GM18951 (cell line): Measurements from ENCODE around the gene LRRC4C.

Source experiments
- POLR2A ChIP-seq: IDR thresholded peaks from 4 replicates; pipeline ENCODE4 v1.6.1; 2011; ENCODE audit warnings: mild to moderate bottlenecking; ENCODE audit not compliant: insufficient read length, insufficient read depth; ENCODE audit errors: extremely low read depth
- in situ Hi-C: fragments of 300-500 bp; cut with MboI; formaldehyde crosslinking; loops from one replicate; pipeline ENCODE4 v1.12.0; 2022; ENCODE audit warnings: low sequenced_read_pairs, mixed read lengths, inconsistent platforms; ENCODE audit not compliant: unreplicated experiment

LRRC4C gene

DNA sequence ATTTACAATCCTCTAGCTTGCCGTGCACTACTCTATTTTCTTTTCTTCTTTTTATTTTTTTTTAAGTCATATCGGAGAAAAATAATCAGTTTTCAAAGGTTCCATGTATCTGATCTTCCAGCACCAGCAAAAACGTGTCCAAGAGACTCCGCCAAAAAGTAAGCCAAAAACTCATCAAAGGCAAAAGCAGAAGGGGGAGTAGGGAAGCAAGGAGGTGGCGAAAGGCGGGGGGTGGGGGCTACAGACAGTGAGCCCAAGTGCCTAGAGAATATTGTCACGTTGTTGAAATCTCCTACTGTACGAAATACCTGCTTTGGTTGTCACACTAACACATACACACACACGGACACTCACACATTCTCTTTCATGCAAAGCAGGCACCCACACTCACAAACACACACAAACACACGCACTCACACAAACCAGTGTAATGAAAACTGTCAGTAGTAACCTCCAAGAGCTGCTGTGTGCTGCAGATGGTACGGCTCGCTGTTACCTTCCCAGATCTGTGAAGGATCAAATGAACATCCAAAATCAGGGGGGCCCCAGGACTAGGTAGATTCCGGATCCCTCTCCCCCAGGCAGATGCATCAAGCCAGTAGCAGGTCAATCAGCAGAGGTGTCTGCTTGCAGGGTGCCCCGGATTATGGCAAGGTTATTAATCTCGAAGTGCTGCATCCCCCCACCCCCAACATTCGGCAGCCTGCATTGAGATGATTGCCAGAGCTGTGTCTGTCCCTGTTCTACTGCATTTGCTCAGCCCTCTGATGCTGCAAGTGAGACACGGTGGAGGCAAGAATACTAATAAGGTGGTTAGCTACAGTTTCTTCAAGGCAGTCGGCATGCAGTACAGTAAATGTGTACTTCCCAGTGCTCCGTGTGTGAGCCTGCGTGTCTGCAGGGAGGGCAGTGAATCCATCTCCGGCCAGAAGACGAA lies at the start of gene LRRC4C:
TSS of gene LRRC4C (minus strand) at position 188 of the 937 bp plus-strand sequence.
- in situ Hi-C loops: loop anchor here (25.0 kb wide), 2 partner anchors 1078 to 1828 kb away; no protein-coding TSS in a partner anchor
- no peak for TF ChIP-seq POLR2A

DNA sequence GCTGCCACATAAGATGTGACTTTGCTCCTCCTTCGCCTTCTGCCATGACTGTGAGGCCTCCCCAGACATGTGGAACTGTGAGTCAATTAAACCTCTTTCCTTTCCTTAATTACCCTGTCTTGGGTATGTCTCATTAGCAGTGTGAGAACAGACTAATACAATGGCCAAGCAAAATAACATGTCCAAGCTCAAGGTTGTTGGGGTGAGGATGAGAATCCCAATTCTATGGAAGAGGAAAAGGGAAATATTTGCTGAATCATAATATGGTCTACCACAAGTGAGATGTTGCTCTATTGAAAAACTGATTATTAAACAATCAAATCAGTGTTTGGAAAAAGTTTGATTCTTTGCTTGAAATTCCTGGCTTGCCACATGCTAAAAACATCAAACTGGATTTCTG lies 48.7 kb upstream of the LRRC4C start:
- in situ Hi-C loops: no loop called here
- no peak for TF ChIP-seq POLR2A

DNA sequence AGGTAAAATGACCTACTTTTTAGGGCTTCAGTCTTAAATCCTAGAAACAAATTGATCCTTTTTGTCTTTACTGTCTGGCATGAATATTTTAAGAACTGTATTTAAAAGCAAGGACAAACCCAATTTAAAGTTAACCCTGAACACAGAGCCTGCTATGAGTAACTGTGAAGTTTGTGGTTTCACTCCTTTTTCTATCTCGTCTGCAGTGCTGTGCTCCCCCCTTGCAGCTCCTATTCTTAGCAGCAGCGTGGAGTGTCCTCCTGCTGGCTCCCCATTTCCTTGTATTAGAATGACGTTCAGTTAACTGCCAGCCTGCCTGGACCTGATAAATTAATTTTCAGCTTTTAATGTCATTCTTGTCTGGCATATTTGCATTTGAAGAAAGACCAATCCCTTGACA lies 40.0 kb upstream of the LRRC4C start:
- in situ Hi-C loops: no loop called here

DNA sequence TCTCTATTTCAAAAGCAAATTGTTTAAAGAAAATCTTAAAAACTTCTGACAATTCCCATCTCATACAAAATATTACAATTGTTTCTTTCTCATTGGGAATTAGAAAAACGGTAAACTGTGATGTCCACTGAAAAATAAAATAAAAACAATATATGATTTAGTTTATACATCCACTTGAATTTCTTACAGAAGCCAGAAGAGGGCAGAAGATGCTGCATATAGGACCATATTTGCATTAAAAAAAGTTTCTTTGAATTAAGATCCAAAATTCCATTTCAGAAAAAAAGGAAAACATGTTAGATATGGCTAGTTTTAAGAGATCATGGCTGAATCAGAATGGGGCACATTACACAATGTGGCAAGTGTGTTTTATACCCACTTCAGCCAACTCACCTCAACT lies 39.3 kb upstream of the LRRC4C start:
- in situ Hi-C loops: no loop called here
- TF ChIP-seq POLR2A: no peak

More for the DNA sequence above, 40.0 kb upstream of the LRRC4C start:
- TF ChIP-seq POLR2A: no peak

DNA sequence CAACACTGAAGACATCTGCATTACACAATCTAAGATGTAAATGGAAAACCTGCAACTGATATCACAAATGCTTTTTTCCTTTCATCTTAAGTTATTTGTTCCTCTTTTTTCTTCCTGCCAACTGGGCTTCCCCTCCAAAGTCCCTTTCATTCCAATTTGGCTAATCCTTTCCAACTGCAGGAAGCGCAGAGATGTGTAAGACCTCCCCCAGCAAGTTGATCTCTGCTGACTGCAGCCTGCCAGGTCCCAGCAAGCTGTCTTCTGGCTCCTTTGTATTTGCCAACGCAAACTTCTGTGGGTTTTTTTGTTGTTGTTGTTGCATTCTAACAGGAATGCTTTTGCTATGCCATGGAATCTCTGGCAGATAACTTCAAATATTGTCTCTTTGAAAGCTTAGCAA lies 38.5 kb upstream of the LRRC4C start:
- TF ChIP-seq POLR2A: no peak
- in situ Hi-C loops: no loop called here

DNA sequence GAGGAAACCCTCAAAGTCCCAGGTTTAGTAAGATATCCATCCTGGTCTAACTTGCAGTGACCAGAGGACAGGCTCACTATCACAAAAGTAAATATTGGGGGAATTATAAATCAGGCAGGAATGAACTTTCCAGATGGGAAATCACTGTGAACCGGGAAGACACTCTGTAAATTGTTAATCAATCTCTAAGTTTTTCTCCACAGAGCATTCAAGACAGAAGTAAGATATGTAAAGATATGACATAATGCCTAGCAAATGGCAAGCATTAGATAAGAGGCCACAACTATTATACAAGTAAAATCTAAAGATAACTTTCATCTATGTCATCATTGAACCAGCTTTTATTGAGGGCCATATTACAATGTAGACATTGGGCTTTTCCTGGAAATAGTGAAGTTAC lies 35.3 kb upstream of the LRRC4C start:
- TF ChIP-seq POLR2A: no peak
- in situ Hi-C loops: no loop called here

DNA sequence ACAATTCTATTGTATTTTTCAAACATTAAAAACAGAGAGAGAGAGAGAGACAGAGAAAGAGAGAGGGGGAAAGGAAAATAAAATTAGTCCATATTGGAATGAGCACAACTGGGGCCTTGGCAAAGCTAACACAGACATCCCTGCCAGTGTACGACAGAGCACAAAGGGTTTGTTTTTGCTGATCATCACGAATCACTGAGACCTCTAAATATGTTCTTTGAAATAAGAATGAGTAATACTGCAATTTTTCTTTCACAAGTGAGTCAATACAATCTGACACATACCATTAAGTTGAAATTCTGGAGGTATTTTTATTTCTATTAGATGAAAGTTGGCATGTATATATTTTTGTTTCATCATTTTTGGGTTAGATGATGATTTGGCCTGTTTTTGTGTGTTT lies 27.0 kb upstream of the LRRC4C start:
- no peak for TF ChIP-seq POLR2A
- in situ Hi-C loops: no loop called here

DNA sequence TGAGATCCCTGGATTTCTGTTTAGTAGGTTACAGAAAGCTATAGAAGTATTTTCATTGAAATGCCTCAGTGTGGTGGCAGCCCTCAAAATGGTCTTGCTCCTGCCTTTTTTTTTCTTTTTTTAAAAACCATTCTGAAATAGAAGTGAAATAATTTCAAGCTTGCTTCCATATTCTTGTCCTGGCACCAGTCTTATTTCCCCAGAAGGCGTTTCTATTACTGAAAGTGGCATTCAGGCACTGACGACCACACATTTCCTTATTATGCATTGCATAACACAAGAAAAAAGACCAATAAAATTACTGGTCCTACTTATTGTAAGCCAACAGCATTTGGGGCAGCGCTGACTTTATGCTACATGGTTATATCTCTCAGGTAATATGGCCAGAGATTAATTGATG lies 24.5 kb upstream of the LRRC4C start:
- in situ Hi-C loops: no loop called here
- no peak for TF ChIP-seq POLR2A

DNA sequence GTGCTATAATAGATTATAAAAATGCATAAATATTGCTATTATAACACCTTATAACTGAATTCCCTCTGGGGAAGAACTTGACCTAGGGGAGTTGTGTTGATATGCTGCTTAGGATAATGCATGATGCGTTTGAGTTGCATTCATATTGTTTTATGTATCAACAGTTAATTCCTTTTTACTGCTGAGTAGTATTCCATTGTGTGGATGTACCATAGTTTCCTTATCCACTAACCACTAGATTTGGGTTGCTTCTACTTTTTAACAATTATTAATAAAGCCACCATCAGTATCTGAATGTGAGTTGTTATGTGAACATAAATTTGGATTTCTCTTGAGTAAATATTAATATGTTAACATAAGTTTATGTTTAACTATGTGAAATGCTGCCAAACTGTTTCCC lies 19.7 kb upstream of the LRRC4C start:
- TF ChIP-seq POLR2A: no peak
- in situ Hi-C loops: no loop called here

DNA sequence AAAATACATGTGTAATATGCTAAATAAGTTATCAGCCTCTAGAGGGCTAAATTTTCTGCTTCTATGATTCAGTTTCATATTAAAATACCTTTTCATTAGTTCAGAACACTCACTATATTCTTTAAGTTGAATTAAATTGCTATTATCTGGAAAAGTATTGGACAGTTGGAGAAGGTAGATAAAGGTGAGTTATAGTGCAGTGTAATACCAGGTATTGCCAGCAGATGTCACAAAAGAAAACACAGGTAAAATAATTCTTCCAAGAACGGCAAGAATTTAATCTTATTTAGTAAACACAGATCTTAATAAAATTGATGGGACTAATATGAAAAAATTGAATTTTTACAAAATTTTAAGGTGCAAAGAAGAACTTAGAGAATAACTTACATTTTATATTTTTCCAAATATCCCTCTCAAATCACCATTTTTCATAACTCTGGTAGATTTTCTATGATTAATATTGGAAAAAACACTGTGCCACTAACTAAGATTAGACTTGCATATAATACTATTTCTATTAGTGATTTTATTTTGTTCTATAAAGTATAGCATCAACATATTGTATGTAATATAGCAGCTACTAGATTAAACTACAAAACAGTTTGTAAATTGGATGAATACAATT lies 1.7 kb upstream of the LRRC4C start:
- in situ Hi-C loops: loop anchor here (25.0 kb wide), 2 partner anchors 1076 to 1826 kb away; no protein-coding TSS in a partner anchor
- TF ChIP-seq POLR2A: no peak

DNA sequence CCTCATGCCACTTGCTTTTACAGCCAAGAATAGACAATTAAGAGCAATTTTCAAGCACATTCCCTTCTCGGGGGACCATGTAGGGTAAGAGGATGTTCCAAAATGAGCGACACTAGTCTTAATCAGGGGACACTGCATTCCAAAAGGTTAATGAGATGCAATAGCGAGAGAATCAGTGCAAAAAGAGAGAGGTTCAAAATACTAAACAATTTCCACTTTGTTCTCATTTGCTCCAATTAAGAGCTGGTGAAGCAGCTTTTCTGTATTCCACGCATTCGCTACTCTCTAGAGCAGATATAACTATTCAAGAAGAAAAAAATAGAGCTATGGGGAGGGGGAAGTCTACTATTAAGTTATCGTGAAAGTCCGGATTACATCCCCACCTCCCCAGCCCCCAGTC lies 811 bp downstream of the LRRC4C start:
- no peak for TF ChIP-seq POLR2A
- in situ Hi-C loops: loop anchor here (25.0 kb wide), 2 partner anchors 1079 to 1829 kb away; no protein-coding TSS in a partner anchor

DNA sequence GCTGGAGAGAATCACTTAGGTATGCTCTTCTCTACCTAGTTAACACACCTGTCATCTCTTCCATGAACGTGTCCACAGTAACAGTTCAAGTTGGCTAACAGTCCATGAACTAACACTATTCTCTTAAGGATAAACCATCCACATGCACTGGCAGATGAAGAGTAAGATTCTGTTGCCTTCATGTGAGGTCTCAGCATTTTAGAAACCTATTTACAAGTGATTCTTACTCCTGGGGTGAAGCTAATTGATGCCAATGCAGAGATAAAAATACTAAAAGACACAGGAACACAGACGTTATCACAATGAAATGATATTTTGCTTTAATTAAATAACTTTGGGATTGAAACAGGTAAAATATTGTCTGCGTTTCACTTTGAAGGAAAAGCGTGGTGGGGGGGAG lies 1.3 kb downstream of the LRRC4C start:
- in situ Hi-C loops: loop anchor here (25.0 kb wide), 2 partner anchors 1079 to 1829 kb away; no protein-coding TSS in a partner anchor
- TF ChIP-seq POLR2A: no peak

DNA sequence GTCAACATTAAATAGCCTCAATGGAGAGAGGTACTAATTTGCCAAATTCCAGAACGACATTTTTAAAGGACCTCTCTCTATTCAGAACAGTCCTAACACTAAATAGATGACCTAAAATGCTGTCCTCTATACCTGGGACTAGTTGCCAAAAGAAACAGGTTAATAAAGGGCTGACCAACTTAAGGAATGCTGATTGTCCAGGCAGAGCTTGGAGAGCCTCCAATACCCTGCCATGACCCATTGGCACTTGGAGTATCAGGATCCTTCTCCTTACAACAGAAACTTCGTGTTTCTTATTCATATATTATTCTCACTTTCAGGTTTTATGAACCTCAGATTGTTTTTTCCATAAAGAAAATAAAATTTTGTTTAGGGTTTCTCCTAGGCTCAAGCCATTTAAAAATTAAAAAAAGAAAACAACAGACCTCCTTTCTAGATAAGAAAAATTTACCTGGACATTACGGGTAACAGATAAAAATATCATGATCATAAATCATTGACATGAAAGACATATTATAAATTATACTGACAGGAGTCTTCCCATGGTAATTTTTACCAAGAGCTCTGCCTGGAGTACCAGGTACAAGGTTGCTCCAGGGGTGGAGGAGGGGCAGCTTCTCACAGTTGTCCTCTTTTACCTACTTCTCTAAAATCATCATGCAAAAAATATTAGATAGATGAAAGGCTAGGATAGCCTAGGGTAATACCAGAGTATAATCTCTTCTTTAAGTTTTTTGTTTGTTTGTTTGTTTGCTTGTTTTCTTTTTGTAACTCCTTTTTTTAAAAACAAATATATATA lies 2.0 kb downstream of the LRRC4C start:
- TF ChIP-seq POLR2A: no peak
- in situ Hi-C loops: loop anchor here (25.0 kb wide), 2 partner anchors 1080 to 1830 kb away; no protein-coding TSS in a partner anchor
